OCI-LY3 (cell line): ENCODE results near the gene PRDM16.

Experiments used
- H2AFZ ChIP-seq: fragments of 200-600, 300-600 bp; shearing (Covaris generic); 2 replicates; pipeline ENCODE4 v1.6.0; 2014; ENCODE audit warnings: antibody characterized with exemption, low read depth, low read length
- H3K27ac ChIP-seq: fragments of 200-600, 300-600 bp; sonication (generic); 2 replicates; pipeline ENCODE4 v1.5.1; 2014; ENCODE audit warnings: mild to moderate bottlenecking, low read length, moderate library complexity, mixed read lengths
- H3K27me3 ChIP-seq: fragments of 200-600, 300-600 bp; sonication (generic); 2 replicates; pipeline ENCODE4 v1.6.1; 2014; ENCODE audit warnings: low read depth, low read length, mixed read lengths
- H3K36me3 ChIP-seq: fragments of 200-600, 300-600 bp; sonication (generic); replicated peaks from 2 replicates; pipeline ENCODE3; 2014; ENCODE audit warnings: low read depth, low read length, mixed read lengths
- H3K4me1 ChIP-seq: fragments of 300-600, 200-600 bp; sonication (generic); 2 replicates; pipeline ENCODE4 v1.6.1; 2014; ENCODE audit warnings: low read length, mixed read lengths
- H3K4me2 ChIP-seq: fragments of 200-600, 300-600 bp; sonication (generic); 2 replicates; pipeline ENCODE4 v1.6.1; 2014; ENCODE audit warnings: low read length, mixed read lengths
- H3K4me3 ChIP-seq: fragments of 300-600, 200-600 bp; sonication (generic); 2 replicates; pipeline ENCODE4 v1.5.1; 2014; ENCODE audit warnings: antibody characterized with exemption, mild to moderate bottlenecking, low read length, moderate library complexity
- H3K79me2 ChIP-seq: fragments of 300-600, 200-600 bp; shearing (Covaris generic); 2 replicates; pipeline ENCODE4 v1.6.1; 2014; ENCODE audit warnings: mild to moderate bottlenecking, low read length, mixed read lengths
- H3K9ac ChIP-seq: fragments of 300-600, 200-600 bp; shearing (Covaris generic); 2 replicates; pipeline ENCODE4 v1.6.0; 2014; ENCODE audit warnings: mild to moderate bottlenecking, low read length, moderate library complexity
- H3K9me3 ChIP-seq: fragments of 200-600, 300-600 bp; shearing (Covaris generic); 2 replicates; pipeline ENCODE4 v1.6.1; 2014; ENCODE audit warnings: low read length, mixed read lengths; ENCODE audit not compliant: insufficient read depth
- H4K20me1 ChIP-seq: fragments of 200-600, 300-600 bp; sonication (generic); 2 replicates; pipeline ENCODE4 v1.6.1; 2016; ENCODE audit warnings: low read length, mixed read lengths; ENCODE audit not compliant: insufficient read depth
- EZH2phosphoT487 ChIP-seq: fragments of 200-600 bp; shearing (Covaris generic); IDR thresholded peaks from 2 replicates; pipeline ENCODE4 v1.6.1; 2018; ENCODE audit warnings: antibody characterized with exemption, mixed run types, low read depth
- TF ChIP-seq, protein P1 (sequence below): fragments of 200-600, 300-600 bp; sonication (generic); IDR thresholded peaks from 2 replicates; pipeline ENCODE4 v1.5.1; 2014; ENCODE audit warnings: antibody characterized with exemption, low read length, low read depth

The PRDM16 gene

GRCh38 chr1:3234281-3234680, 165.3 kb downstream of the PRDM16 start:
- Histone ChIP-seq H3K4me2 (no peak overlapping the region), H3K27ac (no peak overlapping the region), H3K9ac (no peak overlapping the region), H3K4me1 (no peaks in the 10 kb centered on the region), H3K79me2 (no peaks in the 10 kb centered on the region), H3K9me3 (no peaks in the 10 kb centered on the region), H3K36me3 (no peaks in the 10 kb centered on the region), H2AFZ (no peak overlapping the region), H3K27me3 (no peaks in the 10 kb centered on the region), H4K20me1 (no peaks in the 10 kb centered on the region), H3K4me3 (no peak overlapping the region)
- no peak for TF ChIP-seq EZH2phosphoT487
- TF ChIP-seq, protein P1, sequence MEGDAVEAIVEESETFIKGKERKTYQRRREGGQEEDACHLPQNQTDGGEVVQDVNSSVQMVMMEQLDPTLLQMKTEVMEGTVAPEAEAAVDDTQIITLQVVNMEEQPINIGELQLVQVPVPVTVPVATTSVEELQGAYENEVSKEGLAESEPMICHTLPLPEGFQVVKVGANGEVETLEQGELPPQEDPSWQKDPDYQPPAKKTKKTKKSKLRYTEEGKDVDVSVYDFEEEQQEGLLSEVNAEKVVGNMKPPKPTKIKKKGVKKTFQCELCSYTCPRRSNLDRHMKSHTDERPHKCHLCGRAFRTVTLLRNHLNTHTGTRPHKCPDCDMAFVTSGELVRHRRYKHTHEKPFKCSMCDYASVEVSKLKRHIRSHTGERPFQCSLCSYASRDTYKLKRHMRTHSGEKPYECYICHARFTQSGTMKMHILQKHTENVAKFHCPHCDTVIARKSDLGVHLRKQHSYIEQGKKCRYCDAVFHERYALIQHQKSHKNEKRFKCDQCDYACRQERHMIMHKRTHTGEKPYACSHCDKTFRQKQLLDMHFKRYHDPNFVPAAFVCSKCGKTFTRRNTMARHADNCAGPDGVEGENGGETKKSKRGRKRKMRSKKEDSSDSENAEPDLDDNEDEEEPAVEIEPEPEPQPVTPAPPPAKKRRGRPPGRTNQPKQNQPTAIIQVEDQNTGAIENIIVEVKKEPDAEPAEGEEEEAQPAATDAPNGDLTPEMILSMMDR = no peak

DNA sequence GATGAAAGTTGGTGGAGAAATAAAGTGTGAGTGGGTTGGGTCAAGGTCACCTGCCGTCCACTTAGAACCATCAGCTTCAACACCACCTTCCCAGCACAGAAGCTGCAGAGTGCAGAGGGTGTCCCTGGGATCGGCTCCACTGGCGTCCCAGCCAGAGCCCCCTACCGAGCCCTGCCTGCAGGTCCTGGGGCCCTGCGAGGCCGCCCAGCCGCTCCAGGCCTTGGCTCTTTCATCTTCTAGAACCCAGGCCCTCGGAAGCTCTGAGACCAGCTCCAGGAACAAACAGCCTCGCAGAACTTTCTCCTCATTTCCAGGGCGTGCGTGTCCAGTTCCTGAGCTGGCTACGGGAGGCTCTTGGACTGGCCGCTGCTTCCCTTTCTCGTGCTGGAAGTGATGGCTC, 166.0 kb downstream of the PRDM16 start:
- no peaks in the 10 kb centered on the region for H3K4me1 ChIP-seq

GRCh38 chr1:3235496-3235895, 166.5 kb downstream of the PRDM16 start:
- Histone ChIP-seq H3K4me2 (no peak overlapping the region), H3K9me3 (no peaks in the 10 kb centered on the region), H4K20me1 (no peaks in the 10 kb centered on the region), H3K4me3 (no peak overlapping the region), H2AFZ (no peak overlapping the region), H3K36me3 (no peaks in the 10 kb centered on the region), H3K4me1 (no peaks in the 10 kb centered on the region), H3K27me3 (no peaks in the 10 kb centered on the region), H3K9ac (no peak overlapping the region), H3K27ac (no peak overlapping the region), H3K79me2 (no peaks in the 10 kb centered on the region)
- TF ChIP-seq EZH2phosphoT487 = no peak
- TF ChIP-seq, protein P1 = no peak

More for the DNA sequence above, 166.0 kb downstream of the PRDM16 start:
- Histone ChIP-seq H3K27me3 (no peaks in the 10 kb centered on the region), H3K36me3 (no peaks in the 10 kb centered on the region), H4K20me1 (no peaks in the 10 kb centered on the region), H3K4me2 (no peak overlapping the region), H3K79me2 (no peaks in the 10 kb centered on the region), H2AFZ (no peak overlapping the region), H3K9me3 (no peaks in the 10 kb centered on the region), H3K9ac (no peak overlapping the region), H3K4me3 (no peak overlapping the region), H3K27ac (no peak overlapping the region)
- TF ChIP-seq, protein P1 = no peak
- no peak for TF ChIP-seq EZH2phosphoT487

DNA sequence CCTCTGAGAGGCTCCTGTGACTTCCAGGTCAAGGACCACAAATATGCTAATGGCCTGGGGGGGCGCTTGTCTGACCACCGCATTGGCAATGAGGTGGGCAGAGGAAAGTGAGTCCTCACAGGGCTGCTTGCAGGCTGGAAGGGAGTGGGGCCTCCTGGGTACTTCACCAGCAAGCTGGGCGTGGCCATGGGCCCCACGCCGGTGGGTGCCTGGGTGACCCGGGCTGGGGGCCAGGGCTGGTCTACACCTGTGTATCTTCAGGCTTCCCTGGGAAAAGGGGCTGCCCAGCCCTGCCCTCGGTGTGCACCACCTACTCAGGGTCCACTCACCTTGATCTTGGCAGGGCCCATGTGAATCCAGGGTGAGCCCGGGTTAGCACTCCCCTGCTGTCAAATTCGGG, 167.4 kb downstream of the PRDM16 start:
- H4K20me1 ChIP-seq = no peaks in the 10 kb centered on the region
- H3K79me2 ChIP-seq = no peaks in the 10 kb centered on the region
- no peaks in the 10 kb centered on the region for H3K9me3 ChIP-seq
- H3K4me3 ChIP-seq = no peak overlapping the region
- H3K27ac ChIP-seq = no peak overlapping the region
- no peaks in the 10 kb centered on the region for H3K27me3 ChIP-seq
- no peak for TF ChIP-seq EZH2phosphoT487
- TF ChIP-seq, protein P1 = no peak
- H3K4me2 ChIP-seq = no peak overlapping the region
- H3K9ac ChIP-seq = no peak overlapping the region
- no peaks in the 10 kb centered on the region for H3K36me3 ChIP-seq
- H3K4me1 ChIP-seq = no peaks in the 10 kb centered on the region
- H2AFZ ChIP-seq = no peak overlapping the region
